Lung (tissue), 12 donors: Measurements from ENCODE around the gene DPYSL5. TPM values are rescaled to one million over a fixed set of nuclear protein-coding genes. Genes with fewer than 3 reads are reported as not detected.

Experiments
- ATAC-seq: fragments of 200-7000 bp; cut with Tn5 transposase; one replicate; pipeline ENCODE4 v1.9.1; 2020; ENCODE audit warnings: moderate number of reproducible peaks; ENCODE audit not compliant: insufficient read depth, low FRiP score
- DNase-seq, 3 donors: peaks; one replicate each; pipeline ENCODE4 v3.0.0-alpha.2; 2013 to 2017
- H3K27ac ChIP-seq, 2 donors: one replicate each; pipeline ENCODE4 v1.5.1; 2013; ENCODE audit warnings: mild to moderate bottlenecking in 2 of 2, moderate library complexity in 2 of 2, control low read depth in 1 of 2, inconsistent platforms in 1 of 2, low read depth in 1 of 2, low read length in 1 of 2
- H3K27me3 ChIP-seq, 3 donors: one replicate each; pipeline ENCODE4 v1.5.1; 2013; ENCODE audit warnings: low read length in 2 of 3; ENCODE audit not compliant: control insufficient read depth in 3 of 3, insufficient read depth in 3 of 3
- H3K36me3 ChIP-seq, 4 donors: one replicate each; pipeline ENCODE4 v1.5.1; 2013; ENCODE audit warnings: low read length in 4 of 4, mild to moderate bottlenecking in 1 of 4, moderate library complexity in 1 of 4; ENCODE audit not compliant: control insufficient read depth in 4 of 4, insufficient read depth in 4 of 4
- H3K4me1 ChIP-seq, 5 donors: one replicate each; pipeline ENCODE4 v1.5.1; 2013; ENCODE audit warnings: low read length in 5 of 5, mild to moderate bottlenecking in 2 of 5, moderate library complexity in 1 of 5; ENCODE audit not compliant: control insufficient read depth in 5 of 5, insufficient read depth in 5 of 5
- H3K4me3 ChIP-seq: one replicate; pipeline ENCODE4 v1.5.1; 2013; ENCODE audit warnings: mild to moderate bottlenecking, control low read depth, moderate library complexity
- H3K9ac ChIP-seq, 2 donors: one replicate each; pipeline ENCODE4 v1.5.1; 2013; ENCODE audit warnings: low read length in 2 of 2, control low read depth in 1 of 2; ENCODE audit not compliant: insufficient read depth in 1 of 2
- H3K9me3 ChIP-seq, 4 donors: one replicate each; pipeline ENCODE4 v1.5.1; 2013; ENCODE audit warnings: low read length in 3 of 4, mild to moderate bottlenecking in 1 of 4, moderate library complexity in 1 of 4; ENCODE audit not compliant: control insufficient read depth in 4 of 4, insufficient read depth in 3 of 4
- CTCF ChIP-seq: IDR thresholded peaks from 2 replicates; pipeline ENCODE4 v1.5.1; 2012; ENCODE audit warnings: mild to moderate bottlenecking; ENCODE audit errors: control extremely low read depth, extremely low read depth
- WGBS, 2 donors: extraction: QIAGEN DNeasy Blood & Tissue Kit; methylation state at CpG; one replicate each; pipeline ENCODE4 v1.1.7; 2013; 5-methylcytosine and 5-hydroxymethylcytosine counted together
- polyA plus RNA-seq, 2 donors: library from polyadenylated mRNA; stranded (reverse); fragments of 200-250 nt; gene quantifications; one replicate each; pipeline ENCODE4 v1.2.1, GENCODE V29; 2013
- total RNA-seq, 2 donors: library from RNA; depleted of rRNA in 1 of 2; stranded (reverse); fragments of >200 nt in 1 of 2; gene quantifications; one replicate each; pipeline ENCODE4 v1.2.1, GENCODE V29; 2014 to 2021
- donor health status: control.
- donor health status: control.
- donor health status: Bipolar disorder and iron deficiency.
- donor health status: healthy.
- donor health status: DM: yes; HTN: yes; CAD: no.

The DPYSL5 gene
- total and polyA plus RNA-seq, 4 donors: 0.09 TPM; not detected in 3

GRCh38 chr2:26849056-26849999 is 1.4 kb downstream of the DPYSL5 start:
- no peak for TF ChIP-seq CTCF
- Histone ChIP-seq H3K27me3 (peaks cover 12 to 71% (median 66%) of the 10 kb centered on the region in 3 donors), H3K4me3 (no peak overlapping the region), H3K4me1 (peaks cover 0 to 24% (median 5%) of the 10 kb centered on the region in 5 donors), H3K27ac (no peak overlapping the region), H3K36me3 (no peaks in the 10 kb centered on the region), H3K9ac (no peak overlapping the region), H3K9me3 (peaks cover 0 to 7% (median 0%) of the 10 kb centered on the region in 4 donors)
- WGBS, 2 donors: 1 to 3% methylated on average over 65 to 75 of the region's 75 CpGs
- no peak for DNase-seq
- no peak for ATAC-seq

- 23 to 28% methylated on average over 25 of the region's 25 CpGs for WGBS, 2 donors
- Histone ChIP-seq H3K9ac (no peak overlapping the region), H3K27me3 (peaks cover 8 to 70% (median 66%) of the 10 kb centered on the region in 3 donors), H3K9me3 (peaks cover 0 to 6% (median 0%) of the 10 kb centered on the region in 4 donors), H3K36me3 (no peaks in the 10 kb centered on the region), H3K4me1 (peaks cover 0 to 24% (median 5%) of the 10 kb centered on the region in 5 donors), H3K27ac (no peak overlapping the region), H3K4me3 (no peak overlapping the region)
- DNase-seq: no peak
- no peak for ATAC-seq
- no peak for TF ChIP-seq CTCF
Measured at GRCh38 chr2:26850000-26850431, 2.1 kb downstream of the DPYSL5 start.

DNA sequence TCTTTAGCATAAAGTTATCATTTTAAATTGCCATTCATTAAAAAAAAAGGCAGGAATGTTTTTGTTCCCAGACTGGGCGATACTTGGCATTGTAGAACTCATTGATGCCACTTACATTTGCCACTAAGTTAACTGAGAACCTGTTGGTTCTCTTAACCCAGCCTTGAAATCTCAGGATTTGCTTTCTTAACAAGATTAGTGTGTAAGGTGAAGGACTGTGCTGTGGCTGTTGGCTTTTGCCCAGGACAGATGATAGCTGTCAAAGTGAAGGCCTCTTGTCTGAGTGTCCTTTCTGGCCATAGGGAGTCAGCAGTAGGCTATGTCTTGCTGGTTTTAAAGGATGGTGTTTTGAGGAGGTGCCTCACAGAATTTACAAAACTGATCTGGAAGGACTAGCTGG is 2.6 kb downstream of the DPYSL5 start:
- peaks cover 3 to 69% (median 64%) of the 10 kb centered on the region in 3 donors for H3K27me3 ChIP-seq
- peaks cover 0 to 24% (median 5%) of the 10 kb centered on the region in 5 donors for H3K4me1 ChIP-seq
- no peaks in the 10 kb centered on the region for H3K36me3 ChIP-seq
- DNase-seq (no peak), ATAC-seq (no peak)
- no peak overlapping the region for H3K27ac ChIP-seq
- peaks cover 0 to 5% (median 0%) of the 10 kb centered on the region in 4 donors for H3K9me3 ChIP-seq
- no peak overlapping the region for H3K4me3 ChIP-seq
- TF ChIP-seq CTCF: no peak
- H3K9ac ChIP-seq: no peak overlapping the region
- 78 to 81% methylated on average over 1 of the region's 1 CpG for WGBS, 2 donors
